GM12878 (cell line): Measurements from ENCODE around the gene MYO16. TPM values are rescaled to one million over a fixed set of nuclear protein-coding genes. Genes with fewer than 3 reads are reported as not detected.

Experiments
- BHLHE40 ChIP-seq, 2 experiments: fragments of 450-650 bp in 1 of 2; IDR thresholded peaks; 2 replicates each; pipeline ENCODE4 v1.6.1; 2011 to 2017; ENCODE audit warnings: low read depth in 2 of 2, borderline replicate concordance in 1 of 2, improper control_type of control experiment in 1 of 2, low read length in 1 of 2, mild to moderate bottlenecking in 1 of 2
- CEBPB ChIP-seq, 2 experiments: fragments of 150-350 bp in 1 of 2; IDR thresholded peaks; 2 replicates each; pipeline ENCODE4 v1.6.1; 2012 to 2014; ENCODE audit warnings: low read depth in 2 of 2, low read length in 2 of 2, borderline replicate concordance in 1 of 2, inconsistent platforms in 1 of 2
- ESRRA ChIP-seq: IDR thresholded peaks from 2 replicates; pipeline ENCODE4 v1.6.1; 2012; ENCODE audit warnings: mild to moderate bottlenecking, low read length, improper control_type of control experiment
- EZH2 ChIP-seq: IDR thresholded peaks from 2 replicates; pipeline ENCODE4 v1.6.1; 2012; ENCODE audit warnings: low read depth, mild to moderate bottlenecking, control low read depth, inconsistent platforms, low read length, borderline replicate concordance; ENCODE audit not compliant: control insufficient read depth
- HCFC1 ChIP-seq: fragments of 150-350 bp; IDR thresholded peaks from 2 replicates; pipeline ENCODE4 v1.6.1; 2014; ENCODE audit warnings: low read length
- IRF4 ChIP-seq: IDR thresholded peaks from 2 replicates; pipeline ENCODE4 v1.6.1; 2011; ENCODE audit warnings: low read depth, low read length
- JUND ChIP-seq: IDR thresholded peaks from 2 replicates; pipeline ENCODE4 v1.6.1; 2012; ENCODE audit warnings: low read depth, mild to moderate bottlenecking, low read length, improper control_type of control experiment, moderate library complexity
- MEF2B ChIP-seq: fragments of 450-650 bp; IDR thresholded peaks from 2 replicates; pipeline ENCODE4 v1.6.1; 2018; ENCODE audit warnings: mild to moderate bottlenecking, moderate library complexity; ENCODE audit not compliant: partially characterized antibody, poor library complexity, severe bottlenecking
- MYB ChIP-seq: fragments of 150-350 bp; IDR thresholded peaks from 2 replicates; pipeline ENCODE4 v1.6.1; 2014; ENCODE audit warnings: mild to moderate bottlenecking, low read depth, low read length, borderline replicate concordance
- NFIC ChIP-seq: IDR thresholded peaks from 2 replicates; pipeline ENCODE4 v1.6.1; 2012; ENCODE audit warnings: low read depth, mild to moderate bottlenecking, inconsistent platforms, low read length, moderate library complexity
- POLR2A ChIP-seq: IDR thresholded peaks from 2 replicates; pipeline ENCODE4 v1.6.1; 2011; ENCODE audit warnings: low read depth, mild to moderate bottlenecking, low read length
- RAD21 ChIP-seq: IDR thresholded peaks from 2 replicates; pipeline ENCODE4 v1.6.1; 2011; ENCODE audit warnings: mild to moderate bottlenecking, low read depth, low read length, moderate library complexity; ENCODE audit not compliant: insufficient read depth
- RELA ChIP-seq: fragments of 450-650 bp; IDR thresholded peaks from 2 replicates; pipeline ENCODE4 v1.8.0; 2014; ENCODE audit warnings: borderline replicate concordance; ENCODE audit not compliant: partially characterized antibody
- RUNX3 ChIP-seq: IDR thresholded peaks from 2 replicates; pipeline ENCODE4 v1.6.1; 2012; ENCODE audit warnings: low read length, inconsistent platforms
- SP1 ChIP-seq: IDR thresholded peaks from one replicate; pipeline ENCODE4 v1.6.1; 2011; ENCODE audit warnings: low read depth, low read length
- STAT1 ChIP-seq: fragments of 450-650 bp; conservative IDR thresholded peaks from 2 replicates; pipeline ENCODE4 v1.6.1; 2014; ENCODE audit warnings: antibody characterized with exemption, mild to moderate bottlenecking
- TARDBP ChIP-seq: IDR thresholded peaks from 2 replicates; pipeline ENCODE4 v1.6.1; 2016; ENCODE audit warnings: borderline replicate concordance
- WRNIP1 ChIP-seq: IDR thresholded peaks from 2 replicates; pipeline ENCODE4 v1.6.1; 2011; ENCODE audit warnings: low read depth, low read length, improper control_type of control experiment, borderline replicate concordance
- polyA plus RNA-seq, 11 experiments: library from polyadenylated mRNA; depleted of rRNA in 4 of 11; unstranded in 6 of 11; stranded (reverse) in 5 of 11; fragments of >200 nt; fragmentation: Nextera tagmentation in 4 of 11; fragmentation: Illumina TruSeq in 1 of 11; extraction: Ambion mirVana in 4 of 11; extraction: Trizol in 1 of 11; gene quantifications; 1 replicate in 1 of 11; 2 replicates in 10 of 11; pipeline versions ENCODE4 v1.2.1 to v1.2.3, GENCODE V29; 2011 to 2016; ENCODE audit warnings: inconsistent platforms in 2 of 11, missing spikeins in 2 of 11, low read depth in 1 of 11
- total RNA-seq, 4 experiments: library from RNA; depleted of rRNA in 3 of 4; stranded (reverse); fragments of >200 nt in 3 of 4; fragmentation: Illumina TruSeq in 1 of 4; extraction: Trizol in 1 of 4; gene quantifications; 2 replicates each; pipeline versions ENCODE4 v1.2.1 to v1.2.3, GENCODE V29; 2013 to 2021
- TF ChIP-seq, protein P1 (sequence below): IDR thresholded peaks from 2 replicates; pipeline ENCODE4 v1.6.1; 2011; ENCODE audit warnings: borderline replicate concordance, low read depth, mild to moderate bottlenecking, moderate library complexity, low read length; ENCODE audit not compliant: insufficient read depth, poor library complexity, severe bottlenecking
- TF ChIP-seq, protein P2 (sequence below): fragments of 150-350 bp; IDR thresholded peaks from 2 replicates; pipeline ENCODE4 v1.6.1; 2014; ENCODE audit warnings: mild to moderate bottlenecking, low read depth, low read length
- TF ChIP-seq, protein P3 (sequence below): IDR thresholded peaks from 2 replicates; pipeline ENCODE4 v1.6.1; 2012; ENCODE audit warnings: improper control_type of control experiment, low read depth, low read length; ENCODE audit not compliant: insufficient replicate concordance

MYO16 gene
- total and polyA plus RNA-seq, 10 of the 15 experiments (the other 5 are each of a cell fraction or from before 2014, with no cell fraction given) = under 0.01 to 1.7 (median 0.05) TPM; not detected in 4

DNA sequence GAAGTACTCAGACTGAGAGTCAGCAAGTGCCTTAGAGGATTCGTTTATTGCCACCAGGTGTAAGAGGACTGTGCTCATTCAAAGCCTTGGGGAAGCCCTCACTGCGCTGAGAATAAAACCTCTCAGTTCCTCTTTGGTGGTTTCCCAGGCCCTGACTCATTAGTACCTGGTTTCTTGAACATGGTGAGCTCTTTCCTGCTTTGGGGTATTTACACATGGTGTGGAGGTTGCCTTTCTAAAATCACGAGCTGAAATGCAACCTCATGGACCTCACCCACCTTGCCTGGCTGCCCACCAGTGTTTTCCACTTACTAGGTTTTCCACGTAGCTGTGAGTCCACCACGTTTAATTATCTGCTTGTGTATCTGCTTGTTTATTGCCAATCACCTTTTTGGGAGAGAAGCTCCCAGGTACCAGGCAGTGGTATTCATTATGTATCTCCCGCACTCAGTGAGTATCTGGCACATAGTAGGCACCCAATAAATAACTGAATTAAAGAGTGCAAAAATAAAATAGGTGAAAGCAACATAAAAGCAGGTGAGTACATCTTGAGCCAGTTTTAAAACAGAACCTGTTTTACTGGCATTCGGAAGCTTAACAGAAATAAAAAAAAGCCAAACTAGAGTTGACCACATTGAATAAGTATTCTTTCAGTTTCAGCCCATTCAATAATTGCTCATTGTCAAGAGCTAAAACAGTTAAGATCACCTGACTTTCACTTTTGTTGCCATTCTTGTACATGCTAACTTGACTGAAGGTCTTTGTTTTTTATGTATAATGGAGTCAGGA, 533.0 kb downstream of the MYO16 start (continued):
- TF ChIP-seq, protein P1, sequence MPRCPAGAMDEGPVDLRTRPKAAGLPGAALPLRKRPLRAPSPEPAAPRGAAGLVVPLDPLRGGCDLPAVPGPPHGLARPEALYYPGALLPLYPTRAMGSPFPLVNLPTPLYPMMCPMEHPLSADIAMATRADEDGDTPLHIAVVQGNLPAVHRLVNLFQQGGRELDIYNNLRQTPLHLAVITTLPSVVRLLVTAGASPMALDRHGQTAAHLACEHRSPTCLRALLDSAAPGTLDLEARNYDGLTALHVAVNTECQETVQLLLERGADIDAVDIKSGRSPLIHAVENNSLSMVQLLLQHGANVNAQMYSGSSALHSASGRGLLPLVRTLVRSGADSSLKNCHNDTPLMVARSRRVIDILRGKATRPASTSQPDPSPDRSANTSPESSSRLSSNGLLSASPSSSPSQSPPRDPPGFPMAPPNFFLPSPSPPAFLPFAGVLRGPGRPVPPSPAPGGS = peak; percentile 94
- TF ChIP-seq TARDBP = no peak
- TF ChIP-seq, protein P2, sequence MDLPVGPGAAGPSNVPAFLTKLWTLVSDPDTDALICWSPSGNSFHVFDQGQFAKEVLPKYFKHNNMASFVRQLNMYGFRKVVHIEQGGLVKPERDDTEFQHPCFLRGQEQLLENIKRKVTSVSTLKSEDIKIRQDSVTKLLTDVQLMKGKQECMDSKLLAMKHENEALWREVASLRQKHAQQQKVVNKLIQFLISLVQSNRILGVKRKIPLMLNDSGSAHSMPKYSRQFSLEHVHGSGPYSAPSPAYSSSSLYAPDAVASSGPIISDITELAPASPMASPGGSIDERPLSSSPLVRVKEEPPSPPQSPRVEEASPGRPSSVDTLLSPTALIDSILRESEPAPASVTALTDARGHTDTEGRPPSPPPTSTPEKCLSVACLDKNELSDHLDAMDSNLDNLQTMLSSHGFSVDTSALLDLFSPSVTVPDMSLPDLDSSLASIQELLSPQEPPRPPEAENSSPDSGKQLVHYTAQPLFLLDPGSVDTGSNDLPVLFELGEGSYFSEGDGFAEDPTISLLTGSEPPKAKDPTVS = no peak
- no peak for TF ChIP-seq POLR2A
- TF ChIP-seq, protein P3, sequence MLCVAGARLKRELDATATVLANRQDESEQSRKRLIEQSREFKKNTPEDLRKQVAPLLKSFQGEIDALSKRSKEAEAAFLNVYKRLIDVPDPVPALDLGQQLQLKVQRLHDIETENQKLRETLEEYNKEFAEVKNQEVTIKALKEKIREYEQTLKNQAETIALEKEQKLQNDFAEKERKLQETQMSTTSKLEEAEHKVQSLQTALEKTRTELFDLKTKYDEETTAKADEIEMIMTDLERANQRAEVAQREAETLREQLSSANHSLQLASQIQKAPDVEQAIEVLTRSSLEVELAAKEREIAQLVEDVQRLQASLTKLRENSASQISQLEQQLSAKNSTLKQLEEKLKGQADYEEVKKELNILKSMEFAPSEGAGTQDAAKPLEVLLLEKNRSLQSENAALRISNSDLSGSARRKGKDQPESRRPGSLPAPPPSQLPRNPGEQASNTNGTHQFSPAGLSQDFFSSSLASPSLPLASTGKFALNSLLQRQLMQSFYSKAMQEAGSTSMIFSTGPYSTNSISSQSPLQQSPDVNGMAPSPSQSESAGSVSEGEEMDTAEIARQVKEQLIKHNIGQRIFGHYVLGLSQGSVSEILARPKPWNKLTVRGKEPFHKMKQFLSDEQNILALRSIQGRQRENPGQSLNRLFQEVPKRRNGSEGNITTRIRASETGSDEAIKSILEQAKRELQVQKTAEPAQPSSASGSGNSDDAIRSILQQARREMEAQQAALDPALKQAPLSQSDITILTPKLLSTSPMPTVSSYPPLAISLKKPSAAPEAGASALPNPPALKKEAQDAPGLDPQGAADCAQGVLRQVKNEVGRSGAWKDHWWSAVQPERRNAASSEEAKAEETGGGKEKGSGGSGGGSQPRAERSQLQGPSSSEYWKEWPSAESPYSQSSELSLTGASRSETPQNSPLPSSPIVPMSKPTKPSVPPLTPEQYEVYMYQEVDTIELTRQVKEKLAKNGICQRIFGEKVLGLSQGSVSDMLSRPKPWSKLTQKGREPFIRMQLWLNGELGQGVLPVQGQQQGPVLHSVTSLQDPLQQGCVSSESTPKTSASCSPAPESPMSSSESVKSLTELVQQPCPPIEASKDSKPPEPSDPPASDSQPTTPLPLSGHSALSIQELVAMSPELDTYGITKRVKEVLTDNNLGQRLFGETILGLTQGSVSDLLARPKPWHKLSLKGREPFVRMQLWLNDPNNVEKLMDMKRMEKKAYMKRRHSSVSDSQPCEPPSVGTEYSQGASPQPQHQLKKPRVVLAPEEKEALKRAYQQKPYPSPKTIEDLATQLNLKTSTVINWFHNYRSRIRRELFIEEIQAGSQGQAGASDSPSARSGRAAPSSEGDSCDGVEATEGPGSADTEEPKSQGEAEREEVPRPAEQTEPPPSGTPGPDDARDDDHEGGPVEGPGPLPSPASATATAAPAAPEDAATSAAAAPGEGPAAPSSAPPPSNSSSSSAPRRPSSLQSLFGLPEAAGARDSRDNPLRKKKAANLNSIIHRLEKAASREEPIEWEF = peak; percentile 29
- TF ChIP-seq HCFC1 = no peak
- peak; percentile 99 for TF ChIP-seq RUNX3
- TF ChIP-seq EZH2 = peak; percentile 95; the same call in 1 of the 2 replicates
- TF ChIP-seq WRNIP1 = no peak
- TF ChIP-seq NFIC = peak; percentile 99
- TF ChIP-seq MYB = peak; percentile 92
- no peak for TF ChIP-seq ESRRA
- peak; percentile 91 for TF ChIP-seq JUND
- 0 out of 2 replicates have a peak, but pooled peaks have one; percentile 15 for TF ChIP-seq RAD21
- TF ChIP-seq STAT1 = no peak
- peak; percentile 95 to 98 for TF ChIP-seq BHLHE40 (IDR thresholded peaks at IDR 0.05; ENCODE audit: borderline replicate concordance in 1 of 2, low read depth in 2 of 2, low read length in 1 of 2)
- TF ChIP-seq IRF4 = peak; percentile 100
- peak; percentile 91 for TF ChIP-seq SP1
- TF ChIP-seq CEBPB (IDR thresholded peaks at IDR 0.05; ENCODE audit: borderline replicate concordance in 1 of 2, low read depth in 2 of 2, low read length in 2 of 2) = peak in 1 of 2 experiments; percentile 98; a peak in 2 of 4 replicates
- peak; percentile 94 for TF ChIP-seq MEF2B
- peak; percentile 92 for TF ChIP-seq RELA
